ENCODE measurements around the gene DENND4A. TPM values are rescaled to one million over a fixed set of nuclear protein-coding genes. Genes with fewer than 3 reads are reported as not detected.
A peak's percentile ranks its signal among the peaks of the same experiment; 100 is the strongest.

The DENND4A gene
- total and polyA plus RNA-seq, 10 of the 15 experiments (the other 5 are each of a cell fraction or from before 2014, with no cell fraction given): 14.2 to 81.8 (median 34.1) TPM

GRCh38 chr15:65610871-65611718, 181.0 kb downstream of the DENND4A start, which contains the start of gene INTS14 (continued):
- 0 out of 2 replicates have a peak, but pooled peaks have one; percentile 26 for TF ChIP-seq IRF3 (IDR thresholded peaks at IDR 0.05)
- peak; percentile 78; the same call in 1 of the 2 replicates for TF ChIP-seq MLLT1 (IDR thresholded peaks at IDR 0.05)
- peak; percentile 83; the same call in 1 of the 2 replicates for TF ChIP-seq ZNF24 (IDR thresholded peaks at IDR 0.05)
- peak; percentile 66 for TF ChIP-seq MYC (IDR thresholded peaks at IDR 0.05; ENCODE audit: insufficient read depth, insufficient read length, insufficient replicate concordance, low read length, severe bottlenecking)
- TF ChIP-seq GABPA (IDR thresholded peaks at IDR 0.05; ENCODE audit: low read depth): peak; percentile 97
- peak; percentile 73 for TF ChIP-seq MXI1 (IDR thresholded peaks at IDR 0.05; ENCODE audit: low read depth, low read length)
- TF ChIP-seq BACH1 (IDR thresholded peaks at IDR 0.05; ENCODE audit: borderline replicate concordance): peak; percentile 59; the same call in 1 of the 2 replicates
- no peak for TF ChIP-seq CUX1 (IDR thresholded peaks at IDR 0.05; ENCODE audit: insufficient replicate concordance, low read depth, low read length)
- TF ChIP-seq HDAC2 (IDR thresholded peaks at IDR 0.05): no peak
- peak; percentile 96 for TF ChIP-seq RELB (IDR thresholded peaks at IDR 0.05; ENCODE audit: low read depth)
- TF ChIP-seq TCF3 (IDR thresholded peaks at IDR 0.05; ENCODE audit: borderline replicate concordance, insufficient read depth, low read depth, low read length): peak; percentile 37; the same call in 1 of the 2 replicates
- TF ChIP-seq LARP7 (IDR thresholded peaks at IDR 0.05): no peak; the same call in none of the 2 replicates
- TF ChIP-seq EP300 (IDR thresholded peaks at IDR 0.05; ENCODE audit: borderline replicate concordance in 1 of 2, control insufficient read depth in 1 of 2, low read depth in 2 of 2, low read length in 2 of 2): peak in 1 of 2 experiments; percentile 27; a peak in 1 of 4 replicates
- TF ChIP-seq IRF4 (IDR thresholded peaks at IDR 0.05; ENCODE audit: low read depth, low read length): peak; percentile 66; the same call in 1 of the 2 replicates
- peak; percentile 90 for TF ChIP-seq HDGF (IDR thresholded peaks at IDR 0.05)
- TF ChIP-seq KLF5 (IDR thresholded peaks at IDR 0.05; ENCODE audit: partially characterized antibody): peak; percentile 64
- TF ChIP-seq ZNF274 (IDR thresholded peaks at IDR 0.05; ENCODE audit: insufficient read depth, insufficient read length): no peak
- TF ChIP-seq PML (IDR thresholded peaks at IDR 0.05; ENCODE audit: low read length): peak; percentile 96
- peak; percentile 37; the same call in 1 of the 2 replicates for TF ChIP-seq SMC3 (IDR thresholded peaks at IDR 0.05; ENCODE audit: borderline replicate concordance, low read length)

Data from GM12878 (cell line).